Measurements from ENCODE around the gene GET4.

GRCh38 chr7:833601-834258 is 42.6 kb upstream of the GET4 start:
- no peak for TF ChIP-seq CTCF (conservative IDR thresholded peaks at IDR 0.05)
- TF ChIP-seq ZFX (IDR thresholded peaks at IDR 0.05) = no peak

Measured in C4-2B (cell line).